ENCODE measurements around the gene TAS2R1.

- no peak for TF ChIP-seq GATA2 (IDR thresholded peaks at IDR 0.05; ENCODE audit: low read depth, low read length)
- TF ChIP-seq GATA3 (IDR thresholded peaks at IDR 0.05; ENCODE audit: low read depth, low read length), result no peak
These were observed 22.1 kb downstream of the TAS2R1 start for GRCh38 chr5:9608093-9608492.

Measured in SH-SY5Y (cell line).